Stimulated activated CD8-positive, alpha-beta memory T cell treated with anti-CD3 and anti-CD28 coated beads, Interleukin-4, amount 100 ng/mL, for 48 hours (primary cell): ENCODE results near the gene TEX44.

ENCODE experiments used
- DNase-seq: peaks from one replicate; pipeline ENCODE4 v3.0.0-alpha.2; 2020

Gene TEX44

DNA sequence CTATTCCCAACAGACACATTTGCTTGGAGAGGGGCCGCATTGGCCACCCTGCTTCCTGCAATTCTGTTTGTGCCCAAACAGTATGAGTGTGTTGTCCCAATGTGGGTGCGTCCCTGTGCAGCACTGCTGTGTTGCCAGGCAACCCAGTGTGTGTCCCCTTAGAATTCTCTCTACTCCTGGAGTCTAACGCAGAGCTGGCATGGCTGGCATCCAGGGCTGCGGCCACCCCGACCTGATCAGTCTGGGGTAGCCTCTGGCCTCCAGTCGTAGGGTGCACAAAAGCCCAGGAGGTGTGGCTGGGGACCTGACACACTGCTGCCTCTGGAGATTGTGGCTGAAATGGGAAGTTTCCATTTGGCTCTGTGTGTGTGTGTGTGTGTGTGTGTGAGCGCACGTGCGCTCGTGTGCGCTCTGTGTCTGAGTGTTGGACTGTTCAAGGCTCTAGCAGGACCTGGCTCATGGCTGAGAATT is 48.0 kb downstream of the TEX44 start:
- no peak for DNase-seq

DNA sequence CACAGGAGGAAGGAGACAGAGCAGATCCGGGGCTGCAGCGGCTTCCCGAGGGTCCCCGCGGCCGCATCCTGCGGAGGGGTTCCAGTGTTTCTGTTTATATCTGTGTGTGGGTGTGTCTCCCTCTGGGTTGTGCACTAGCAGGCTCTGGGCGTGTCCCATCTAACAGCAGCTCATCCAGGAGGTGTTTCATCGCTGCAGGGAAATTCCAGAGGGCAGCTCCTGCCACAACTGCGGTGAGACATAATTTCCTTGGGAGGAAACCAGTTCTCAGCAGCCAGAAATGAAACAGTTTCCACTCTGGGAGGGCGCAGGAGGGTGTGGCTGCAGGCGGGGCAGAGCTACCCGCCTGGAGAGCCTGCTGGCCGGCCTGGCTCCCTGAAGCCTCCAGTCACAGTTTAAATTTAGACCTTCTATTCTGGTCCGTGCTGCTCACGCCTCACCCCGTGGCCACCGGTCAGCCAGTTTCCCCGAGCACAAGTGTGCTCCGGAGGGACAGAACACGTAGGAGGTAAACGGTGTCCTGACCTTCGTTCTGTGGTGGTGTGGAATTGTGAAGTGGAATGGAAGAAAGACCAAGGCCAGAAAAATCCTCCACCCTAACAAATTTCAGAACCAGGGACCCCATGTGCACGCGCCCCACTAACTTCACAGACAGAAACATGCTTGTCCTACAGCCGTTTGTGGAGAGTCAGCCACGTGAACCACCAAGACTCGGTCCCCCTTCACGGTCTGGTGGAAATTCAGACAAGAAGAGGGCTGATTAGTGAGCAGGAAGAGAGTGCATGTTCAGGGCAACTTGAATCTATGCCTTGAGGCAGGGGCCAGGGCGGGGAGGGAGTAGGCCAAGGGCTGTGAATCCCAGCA is 50.2 kb downstream of the TEX44 start:
- DNase-seq = peak; percentile 72

DNA sequence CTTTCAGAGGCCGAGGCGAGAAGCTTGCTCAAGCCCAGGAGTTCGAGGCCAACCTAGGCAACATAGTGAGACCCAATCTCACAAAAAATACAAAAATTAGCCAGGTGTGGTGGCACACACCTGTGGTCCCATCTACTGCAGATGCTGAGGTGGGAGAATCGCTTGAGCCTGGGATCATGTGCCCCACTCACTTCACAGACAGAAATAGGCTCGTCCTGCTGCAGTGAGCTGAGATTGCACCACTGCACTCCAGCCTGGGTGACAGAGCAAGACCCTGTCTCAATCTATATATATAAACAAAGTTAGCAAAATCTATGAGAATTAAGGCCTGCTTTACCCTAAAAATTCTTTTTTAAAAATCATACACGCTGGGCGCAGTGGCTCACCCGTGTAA is 50.8 kb downstream of the TEX44 start:
- DNase-seq = no peak
